Endodermal cell (in vitro differentiated cells): ENCODE results near the gene BLACAT1. TPM values are rescaled to one million over a fixed set of nuclear protein-coding genes. Genes with fewer than 3 reads are reported as not detected.

Experiments
- DNase-seq: peaks from one replicate; pipeline ENCODE4 v3.0.0-alpha.2; 2017
- H3K27ac ChIP-seq: 2 replicates; pipeline ENCODE4 v1.5.1; 2013; ENCODE audit warnings: mild to moderate bottlenecking, low read depth, low read length, moderate library complexity
- H3K27me3 ChIP-seq: 2 replicates; pipeline ENCODE4 v1.6.1; 2013; ENCODE audit warnings: mild to moderate bottlenecking, low read length, moderate library complexity; ENCODE audit not compliant: insufficient read depth, control insufficient read depth, poor library complexity, severe bottlenecking
- H3K36me3 ChIP-seq: 2 replicates; pipeline ENCODE4 v1.7.0; 2013; ENCODE audit warnings: mild to moderate bottlenecking, low read length, moderate library complexity; ENCODE audit not compliant: control insufficient read depth, insufficient read depth
- H3K4me1 ChIP-seq: one replicate; pipeline ENCODE4 v1.7.0; 2013; ENCODE audit warnings: low read length; ENCODE audit not compliant: control insufficient read depth, insufficient read depth
- H3K4me3 ChIP-seq: 2 replicates; pipeline ENCODE4 v1.5.1; 2013; ENCODE audit warnings: mild to moderate bottlenecking, low read length, moderate library complexity
- H3K9ac ChIP-seq: 2 replicates; pipeline ENCODE4 v1.6.1; 2013; ENCODE audit warnings: mild to moderate bottlenecking, low read length, moderate library complexity; ENCODE audit not compliant: poor library complexity, severe bottlenecking; ENCODE audit errors: extremely low read depth
- H3K9me3 ChIP-seq: 2 replicates; pipeline ENCODE4 v1.6.1; 2013; ENCODE audit warnings: mild to moderate bottlenecking, low read length, moderate library complexity; ENCODE audit not compliant: control insufficient read depth
- H3K27ac Mint-ChIP-seq: 2 replicates; pipeline ENCODE4 v1.8.0; 2020; ENCODE audit warnings: mixed read lengths
- H3K27me3 Mint-ChIP-seq: 2 replicates; pipeline ENCODE4 v1.8.0; 2021; ENCODE audit warnings: mild to moderate bottlenecking, mixed read lengths; ENCODE audit not compliant: insufficient read depth
- H3K36me3 Mint-ChIP-seq: 2 replicates; pipeline ENCODE4 v1.8.0; 2020; ENCODE audit warnings: low read depth, mixed read lengths
- H3K4me1 Mint-ChIP-seq: 2 replicates; pipeline ENCODE4 v1.8.0; 2020; ENCODE audit warnings: mixed read lengths
- H3K4me3 Mint-ChIP-seq: 2 replicates; pipeline ENCODE4 v1.8.0; 2020; ENCODE audit warnings: mild to moderate bottlenecking, moderate library complexity, mixed read lengths
- H3K9me3 Mint-ChIP-seq: 2 replicates; pipeline ENCODE4 v1.8.0; 2020; ENCODE audit warnings: mild to moderate bottlenecking, mixed read lengths
- CTCF ChIP-seq: fragments of 200-600 bp; sonication (generic); conservative IDR thresholded peaks from 2 replicates; pipeline ENCODE4 v1.5.0; 2021; ENCODE audit warnings: antibody characterized with exemption, mild to moderate bottlenecking
- WGBS, 2 experiments: methylation state at CpG; one replicate each; pipeline versions ENCODE4 v1.1.5 to v1.1.7; 2013; ENCODE audit warnings: missing lambda C conversion rate in 2 of 2, mixed read lengths in 1 of 2; ENCODE audit not compliant: insufficient coverage in 1 of 2, insufficient read length in 1 of 2; 5-methylcytosine and 5-hydroxymethylcytosine counted together
- total RNA-seq, 2 donors: library from RNA; stranded (reverse); fragmentation: NEBNext Ultra II Directional in 1 of 2; extraction: Animal tissue kit (Norgen Biotek cat#: 25700) in 1 of 2; gene quantifications; 2 replicates in 1 of 2; 3 replicates in 1 of 2; pipeline ENCODE4 v1.2.1, GENCODE V29; 2021

Gene BLACAT1
- total RNA-seq, 2 donors from 2014 or later: 7.4 to 7.6 TPM

DNA sequence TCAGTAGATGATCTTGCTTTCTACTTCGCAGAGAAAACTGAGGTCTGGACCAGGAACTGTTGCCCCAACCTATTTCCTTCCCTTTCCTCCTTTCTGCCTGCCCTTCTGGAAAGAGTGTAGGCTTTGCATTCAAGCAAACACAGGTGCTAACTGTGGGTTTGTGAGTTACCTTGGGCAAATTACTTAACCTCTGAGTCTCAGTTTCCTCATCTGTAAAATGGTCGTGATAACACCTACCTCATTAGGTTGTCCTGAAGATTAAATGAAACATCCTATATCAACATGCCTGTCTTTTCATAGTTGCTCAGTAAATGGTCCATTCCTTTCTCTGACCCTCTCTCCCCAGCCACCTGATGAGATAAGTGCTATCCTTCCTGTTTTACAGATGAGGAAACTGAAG is 9.5 kb upstream of the BLACAT1 start:
- no peak for DNase-seq
- no peak overlapping the region for H3K27ac Mint-ChIP-seq
- peaks cover 5% of the 10 kb centered on the region for H3K27me3 Mint-ChIP-seq
- no peak overlapping the region for H3K9ac ChIP-seq
- no peaks in the 10 kb centered on the region for H3K36me3 Mint-ChIP-seq
- H3K27me3 ChIP-seq: no peaks in the 10 kb centered on the region
- no peaks in the 10 kb centered on the region for H3K9me3 Mint-ChIP-seq
- no peaks in the 10 kb centered on the region for H3K4me1 Mint-ChIP-seq
- no peak overlapping the region for H3K27ac ChIP-seq
- H3K4me3 ChIP-seq: no peak overlapping the region
- H3K9me3 ChIP-seq: no peaks in the 10 kb centered on the region
- H3K4me3 Mint-ChIP-seq: no peak overlapping the region
- 68 to 100% methylated on average over 1 to 2 of the region's 2 CpGs for WGBS, 2 experiments
- TF ChIP-seq CTCF: no peak
- no peaks in the 10 kb centered on the region for H3K4me1 ChIP-seq
- H3K36me3 ChIP-seq: no peaks in the 10 kb centered on the region

DNA sequence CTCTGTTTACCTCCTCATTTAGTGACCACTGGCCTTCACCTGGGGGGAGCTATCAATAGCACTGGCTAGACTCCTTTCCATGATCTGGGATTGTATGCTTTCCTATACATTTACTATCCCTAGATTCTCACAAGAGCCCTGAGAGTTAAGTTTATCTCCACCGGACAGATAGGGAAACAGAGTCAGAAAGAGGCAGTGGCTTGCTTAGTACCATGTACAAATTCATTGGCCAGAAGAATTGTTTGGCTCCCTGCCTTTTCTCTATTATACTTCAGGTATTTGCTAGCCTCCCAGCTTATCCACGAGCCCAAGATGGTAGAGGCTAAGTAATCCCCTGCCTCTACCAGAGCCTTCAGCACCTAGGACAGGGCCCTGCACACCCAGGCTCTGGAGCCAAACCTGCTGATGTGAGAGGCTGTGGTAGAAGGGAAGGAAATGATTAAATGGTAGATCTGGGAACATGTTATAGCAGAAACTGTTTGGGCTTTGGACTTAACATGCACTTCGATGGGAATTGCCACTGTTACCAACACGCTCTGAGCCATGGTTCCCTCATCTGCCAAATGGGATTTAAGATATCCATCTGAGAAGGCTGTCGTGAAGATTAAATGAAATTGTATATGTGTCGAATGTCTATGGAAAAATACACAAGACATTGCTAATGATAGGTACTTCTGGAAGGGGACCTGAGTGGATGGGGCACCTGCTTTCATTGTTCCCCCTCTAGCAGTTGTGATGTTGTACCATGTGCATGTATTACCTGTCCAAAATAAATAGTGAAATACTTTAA is 3.1 kb upstream of the BLACAT1 start:
- no peaks in the 10 kb centered on the region for H3K4me1 ChIP-seq
- Mint-ChIP-seq H3K27ac (no peak overlapping the region), H3K4me1 (peaks cover 7% of the 10 kb centered on the region), H3K9me3 (no peaks in the 10 kb centered on the region), H3K36me3 (no peaks in the 10 kb centered on the region), H3K27me3 (peaks cover 5% of the 10 kb centered on the region), H3K4me3 (no peak overlapping the region)
- WGBS, 2 experiments: 68 to 69% methylated on average over 6 of the region's 6 CpGs
- no peak for TF ChIP-seq CTCF
- no peak overlapping the region for H3K4me3 ChIP-seq
- H3K27me3 ChIP-seq: no peaks in the 10 kb centered on the region
- peaks cover 3% of the 10 kb centered on the region for H3K36me3 ChIP-seq
- H3K9me3 ChIP-seq: no peaks in the 10 kb centered on the region
- no peak overlapping the region for H3K27ac ChIP-seq
- DNase-seq: peak; percentile 94
- no peak overlapping the region for H3K9ac ChIP-seq

DNA sequence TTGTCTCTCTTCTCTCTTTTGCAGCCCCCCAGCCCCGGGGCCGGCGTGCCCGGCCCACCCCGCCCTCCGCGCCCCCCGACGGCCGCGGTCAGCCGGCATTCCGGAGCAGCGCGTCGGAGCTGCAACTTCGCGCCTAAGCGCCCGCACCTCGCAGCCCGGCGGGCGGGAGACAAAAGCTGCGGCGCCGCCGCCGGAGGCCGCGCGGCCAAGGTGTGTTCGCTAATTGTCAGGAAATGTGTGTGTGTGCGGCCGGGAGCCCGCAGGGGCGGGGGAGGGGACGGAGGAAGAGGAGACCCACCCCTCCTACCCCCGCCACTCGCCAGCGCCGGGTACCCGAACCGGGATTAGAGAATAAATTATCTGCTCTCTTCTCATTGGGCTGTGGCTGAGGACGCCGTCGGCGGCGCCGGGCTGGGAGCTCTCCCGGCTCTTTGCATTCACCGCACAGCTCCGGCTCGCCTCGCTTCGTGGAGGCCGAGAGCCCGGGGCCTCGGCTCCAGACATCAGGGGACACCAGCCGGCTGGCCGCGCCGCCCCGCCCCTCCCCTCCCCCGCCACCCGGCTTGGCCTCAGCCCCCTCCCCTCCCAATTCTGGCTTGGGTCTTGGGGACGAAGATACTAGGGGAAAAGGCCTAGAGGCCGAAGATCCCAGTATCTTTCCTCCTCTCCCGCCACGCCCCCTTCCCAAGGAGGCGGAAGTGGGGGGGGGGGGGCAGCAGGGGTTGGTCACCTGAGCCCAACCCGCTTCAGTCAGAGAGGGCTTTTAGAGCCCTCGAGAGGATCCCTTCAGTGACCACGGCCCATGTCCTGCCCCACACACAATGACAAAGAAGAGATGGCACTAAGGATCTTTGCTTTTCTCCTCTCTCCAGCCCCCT is 1.3 kb upstream of the BLACAT1 start:
- peak overlapping the region; percentile 92 for H3K27ac ChIP-seq
- peak; percentile 95 for DNase-seq
- whole genome bisulfite sequencing, 2 experiments: 2% methylated on average over 67 of the region's 74 CpGs; no CpG with 5 or more reads in 1 of the 2 experiments
- H3K27me3 Mint-ChIP-seq: peaks cover 5% of the 10 kb centered on the region
- H3K4me1 ChIP-seq: peaks cover 1% of the 10 kb centered on the region
- no peak overlapping the region for H3K27ac Mint-ChIP-seq
- peak overlapping the region; percentile 83 for H3K9ac ChIP-seq
- peaks cover 6% of the 10 kb centered on the region for H3K36me3 Mint-ChIP-seq
- peaks cover 9% of the 10 kb centered on the region for H3K4me1 Mint-ChIP-seq
- peak overlapping the region; percentile 88 for H3K4me3 Mint-ChIP-seq
- H3K9me3 Mint-ChIP-seq: no peaks in the 10 kb centered on the region
- peaks cover 7% of the 10 kb centered on the region for H3K36me3 ChIP-seq
- no peaks in the 10 kb centered on the region for H3K27me3 ChIP-seq
- H3K9me3 ChIP-seq: no peaks in the 10 kb centered on the region
- H3K4me3 ChIP-seq: peak overlapping the region; percentile 97
- TF ChIP-seq CTCF: no peak
